Liver (tissue), 9 donors: ENCODE measurements around the gene ERBB4. TPM values are rescaled to one million over a fixed set of nuclear protein-coding genes. Genes with fewer than 3 reads are reported as not detected.

Experiments used
- DNase-seq: peaks from one replicate; pipeline ENCODE4 v3.0.0-alpha.2; 2017; ENCODE audit warnings: low spot score
- H3K27ac ChIP-seq, 2 donors: one replicate each; pipeline ENCODE4 v1.7.0; 2013; ENCODE audit warnings: inconsistent platforms in 2 of 2, low read length in 2 of 2, control low read depth in 1 of 2, low read depth in 1 of 2, mild to moderate bottlenecking in 1 of 2
- H3K27me3 ChIP-seq, 4 donors: one replicate each; pipeline versions ENCODE4 v1.6.1 to v1.7.0; 2013; ENCODE audit warnings: low read length in 3 of 4, inconsistent platforms in 1 of 4, mild to moderate bottlenecking in 1 of 4, moderate library complexity in 1 of 4; ENCODE audit not compliant: control insufficient read depth in 4 of 4, insufficient read depth in 4 of 4
- H3K36me3 ChIP-seq, 4 donors: one replicate each; pipeline versions ENCODE4 v1.6.1 to v1.7.0; 2013; ENCODE audit warnings: low read length in 3 of 4, mild to moderate bottlenecking in 3 of 4, low read depth in 1 of 4, moderate library complexity in 1 of 4; ENCODE audit not compliant: control insufficient read depth in 4 of 4, insufficient read depth in 3 of 4
- H3K4me1 ChIP-seq, 4 donors: one replicate each; pipeline versions ENCODE4 v1.6.1 to v1.7.0; 2013; ENCODE audit warnings: low read length in 3 of 4, mild to moderate bottlenecking in 3 of 4, moderate library complexity in 1 of 4; ENCODE audit not compliant: control insufficient read depth in 4 of 4, insufficient read depth in 4 of 4
- H3K4me3 ChIP-seq, 3 donors: one replicate each; pipeline versions ENCODE4 v1.6.1 to v1.7.0; 2013; ENCODE audit warnings: low read length in 3 of 3, control low read depth in 1 of 3, low read depth in 1 of 3, mild to moderate bottlenecking in 1 of 3
- H3K9ac ChIP-seq, 2 donors: one replicate each; pipeline ENCODE4 v1.7.0; 2013; ENCODE audit warnings: low read length in 2 of 2, mild to moderate bottlenecking in 2 of 2, moderate library complexity in 2 of 2, control low read depth in 1 of 2, low read depth in 1 of 2
- H3K9me3 ChIP-seq, 4 donors: one replicate each; pipeline versions ENCODE4 v1.6.1 to v1.7.0; 2013; ENCODE audit warnings: low read length in 3 of 4; ENCODE audit not compliant: control insufficient read depth in 4 of 4
- ATF3 ChIP-seq: IDR thresholded peaks from 2 replicates; pipeline ENCODE4 v1.6.1; 2016; ENCODE audit warnings: antibody characterized with exemption
- CTCF ChIP-seq: fragments of 150-350 bp; IDR thresholded peaks from 2 replicates; pipeline ENCODE4 v1.5.1; 2017; ENCODE audit warnings: improper control_type of control experiment, low read depth, low read length; ENCODE audit not compliant: missing input control
- EGR1 ChIP-seq, 2 donors: IDR thresholded peaks; 2 replicates each; pipeline ENCODE4 v1.6.1; 2016 to 2018; ENCODE audit warnings: antibody characterized with exemption in 2 of 2, low read depth in 2 of 2
- FOXA1 ChIP-seq: IDR thresholded peaks from 2 replicates; pipeline ENCODE4 v1.6.1; 2016; ENCODE audit warnings: antibody characterized with exemption
- FOXA2 ChIP-seq: IDR thresholded peaks from 2 replicates; pipeline ENCODE4 v1.6.1; 2016; ENCODE audit warnings: antibody characterized with exemption
- GABPA ChIP-seq, 2 donors: IDR thresholded peaks in 1 of 2; conservative IDR thresholded peaks in 1 of 2; 2 replicates each; pipeline ENCODE4 v1.6.1; 2016; ENCODE audit warnings: antibody characterized with exemption in 2 of 2, mild to moderate bottlenecking in 1 of 2, moderate library complexity in 1 of 2
- HNF4A ChIP-seq, 2 donors: conservative IDR thresholded peaks; 2 replicates each; pipeline ENCODE4 v1.6.1; 2016; ENCODE audit warnings: antibody characterized with exemption in 2 of 2, mild to moderate bottlenecking in 2 of 2
- HNF4G ChIP-seq: IDR thresholded peaks from 2 replicates; pipeline ENCODE4 v1.6.1; 2016; ENCODE audit warnings: antibody characterized with exemption
- JUND ChIP-seq, 2 donors: IDR thresholded peaks; 2 replicates each; pipeline ENCODE4 v1.6.1; 2016; ENCODE audit warnings: antibody characterized with exemption in 2 of 2
- MAX ChIP-seq: IDR thresholded peaks from 2 replicates; pipeline ENCODE4 v1.6.1; 2016; ENCODE audit warnings: antibody characterized with exemption
- NR2F2 ChIP-seq: IDR thresholded peaks from 2 replicates; pipeline ENCODE4 v1.6.1; 2016; ENCODE audit warnings: antibody characterized with exemption
- RAD21 ChIP-seq, 2 donors: IDR thresholded peaks; 2 replicates each; pipeline ENCODE4 v1.6.1; 2016; ENCODE audit warnings: antibody characterized with exemption in 2 of 2, mild to moderate bottlenecking in 2 of 2
- RXRA ChIP-seq, 2 donors: IDR thresholded peaks; 2 replicates each; pipeline ENCODE4 v1.6.1; 2017 to 2018; ENCODE audit warnings: antibody characterized with exemption in 2 of 2, mild to moderate bottlenecking in 1 of 2
- SP1 ChIP-seq: IDR thresholded peaks from 2 replicates; pipeline ENCODE4 v1.6.1; 2018; ENCODE audit warnings: antibody characterized with exemption, mild to moderate bottlenecking
- TAF1 ChIP-seq: conservative IDR thresholded peaks from 2 replicates; pipeline ENCODE4 v1.6.1; 2016; ENCODE audit warnings: antibody characterized with exemption, mild to moderate bottlenecking
- YY1 ChIP-seq: IDR thresholded peaks from 2 replicates; pipeline ENCODE4 v1.6.1; 2016; ENCODE audit warnings: antibody characterized with exemption, mild to moderate bottlenecking
- WGBS: extraction: QIAGEN DNeasy Blood & Tissue Kit; methylation state at CpG from one replicate; pipeline ENCODE4 v1.1.7; 2013; 5-methylcytosine and 5-hydroxymethylcytosine counted together
- polyA plus RNA-seq, 2 donors: library from polyadenylated mRNA; stranded (reverse) in 1 of 2; unstranded in 1 of 2; fragments of 200-250 nt in 1 of 2; fragments of >200 nt in 1 of 2; fragmentation: Nextera tagmentation in 1 of 2; extraction: Ambion mirVana in 1 of 2; gene quantifications; one replicate each; pipeline versions ENCODE4 v1.2.1 to v1.2.3, GENCODE V29; 2013 to 2015
- total RNA-seq, 2 donors: library from RNA; depleted of rRNA; stranded (reverse); fragments of >200 nt; gene quantifications; one replicate each; pipeline ENCODE4 v1.2.3, GENCODE V29; 2014
- TF ChIP-seq, protein P1 (sequence below): IDR thresholded peaks from 2 replicates; pipeline ENCODE4 v1.6.1; 2016; ENCODE audit warnings: antibody characterized with exemption
- TF ChIP-seq, protein P2 (sequence below): IDR thresholded peaks from 2 replicates; pipeline ENCODE4 v1.6.1; 2016; ENCODE audit warnings: antibody characterized with exemption, mild to moderate bottlenecking
- donor health status: healthy.
- donor health status: healthy.
- donor health status: healthy.
- donor health status: healthy.
- donor health status: healthy.

ERBB4 gene
- total and polyA plus RNA-seq, 4 donors, result 0.03 to 0.42 TPM; not detected in 2

GRCh38 chr2:211709389-211709788, 829.2 kb downstream of the ERBB4 start:
- Histone ChIP-seq H3K27me3 (no peaks in the 10 kb centered on the region), H3K4me1 (no peaks in the 10 kb centered on the region), H3K36me3 (no peaks in the 10 kb centered on the region), H3K4me3 (no peak overlapping the region), H3K9ac (no peak overlapping the region), H3K9me3 (no peaks in the 10 kb centered on the region), H3K27ac (no peak overlapping the region)
- no peak for DNase-seq
- WGBS, result 31% methylated on average over 1 of the region's 1 CpG
- TF ChIP-seq NR2F2 (no peak), EGR1 (IDR thresholded peaks at IDR 0.05; ENCODE audit: low read depth in 2 of 2) (no peak)
- TF ChIP-seq, protein P1, sequence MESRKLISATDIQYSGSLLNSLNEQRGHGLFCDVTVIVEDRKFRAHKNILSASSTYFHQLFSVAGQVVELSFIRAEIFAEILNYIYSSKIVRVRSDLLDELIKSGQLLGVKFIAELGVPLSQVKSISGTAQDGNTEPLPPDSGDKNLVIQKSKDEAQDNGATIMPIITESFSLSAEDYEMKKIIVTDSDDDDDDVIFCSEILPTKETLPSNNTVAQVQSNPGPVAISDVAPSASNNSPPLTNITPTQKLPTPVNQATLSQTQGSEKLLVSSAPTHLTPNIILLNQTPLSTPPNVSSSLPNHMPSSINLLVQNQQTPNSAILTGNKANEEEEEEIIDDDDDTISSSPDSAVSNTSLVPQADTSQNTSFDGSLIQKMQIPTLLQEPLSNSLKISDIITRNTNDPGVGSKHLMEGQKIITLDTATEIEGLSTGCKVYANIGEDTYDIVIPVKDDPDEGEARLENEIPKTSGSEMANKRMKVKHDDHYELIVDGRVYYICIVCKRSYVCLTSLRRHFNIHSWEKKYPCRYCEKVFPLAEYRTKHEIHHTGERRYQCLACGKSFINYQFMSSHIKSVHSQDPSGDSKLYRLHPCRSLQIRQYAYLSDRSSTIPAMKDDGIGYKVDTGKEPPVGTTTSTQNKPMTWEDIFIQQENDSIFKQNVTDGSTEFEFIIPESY, result no peak

DNA sequence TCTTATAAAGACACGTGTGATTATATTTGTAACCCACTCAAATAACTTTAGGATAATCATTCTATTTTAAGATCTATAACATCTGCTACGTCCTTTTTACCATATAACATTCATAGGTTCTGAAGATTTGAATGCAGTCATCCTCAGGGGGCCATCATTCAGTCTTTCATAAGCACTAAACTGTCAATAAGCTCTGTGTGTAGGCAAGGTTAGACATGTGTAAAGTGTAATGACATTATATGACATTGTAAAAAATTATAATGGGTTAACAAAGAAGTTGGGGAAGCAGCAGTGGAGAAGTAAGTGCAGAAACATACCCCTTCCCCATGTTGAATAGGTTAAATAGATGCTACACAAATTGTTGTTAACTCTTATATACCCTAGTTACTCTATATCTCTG, 845.9 kb downstream of the ERBB4 start:
- Histone ChIP-seq H3K4me3 (no peak overlapping the region), H3K9me3 (no peaks in the 10 kb centered on the region), H3K4me1 (no peaks in the 10 kb centered on the region), H3K27ac (no peak overlapping the region), H3K27me3 (no peaks in the 10 kb centered on the region), H3K9ac (no peak overlapping the region), H3K36me3 (no peaks in the 10 kb centered on the region)
- no peak for DNase-seq
- 56% methylated on average over 2 of the region's 2 CpGs for WGBS
- TF ChIP-seq HNF4A (conservative IDR thresholded peaks at IDR 0.05) (no peak), EGR1 (IDR thresholded peaks at IDR 0.05; ENCODE audit: low read depth in 2 of 2) (no peak), HNF4G (no peak), TAF1 (no peak), NR2F2 (no peak), ATF3 (no peak), JUND (IDR thresholded peaks at IDR 0.05) (no peak), FOXA1 (no peak), RXRA (IDR thresholded peaks at IDR 0.05) (no peak), RAD21 (IDR thresholded peaks at IDR 0.05) (no peak), FOXA2 (no peak), CTCF (no peak), GABPA (IDR thresholded peaks at IDR 0.05 in 1 of 2, conservative IDR thresholded peaks at IDR 0.05 in 1 of 2) (no peak), YY1 (no peak)

DNA sequence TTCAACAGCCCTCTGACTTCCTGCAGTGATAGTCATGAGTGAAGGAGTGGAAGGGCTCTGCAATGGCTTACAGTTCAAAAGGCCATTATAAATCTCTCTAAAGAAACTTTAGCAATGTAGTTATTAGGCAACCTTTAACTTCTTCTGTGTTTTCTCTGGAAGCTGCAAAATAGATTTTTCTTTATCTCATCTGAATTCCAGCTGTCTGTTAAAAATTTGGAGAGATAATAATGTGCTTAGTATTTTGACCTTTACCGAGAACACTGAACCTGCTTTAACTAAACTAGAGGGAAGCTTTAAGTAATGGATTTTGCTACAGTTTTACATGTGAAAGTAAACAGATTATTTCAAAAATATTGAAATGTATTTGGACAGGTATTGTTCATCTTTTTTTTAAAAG, 847.9 kb downstream of the ERBB4 start:
- WGBS, result 26% methylated on average over 1 of the region's 1 CpG
- DNase-seq, result no peak
- TF ChIP-seq RAD21 (IDR thresholded peaks at IDR 0.05) (no peak), FOXA2 (no peak), MAX (no peak), TAF1 (no peak), GABPA (IDR thresholded peaks at IDR 0.05 in 1 of 2, conservative IDR thresholded peaks at IDR 0.05 in 1 of 2) (no peak), ATF3 (no peak), FOXA1 (no peak), SP1 (no peak), RXRA (IDR thresholded peaks at IDR 0.05) (no peak), HNF4G (no peak), CTCF (no peak), NR2F2 (no peak)
- TF ChIP-seq, protein P2, sequence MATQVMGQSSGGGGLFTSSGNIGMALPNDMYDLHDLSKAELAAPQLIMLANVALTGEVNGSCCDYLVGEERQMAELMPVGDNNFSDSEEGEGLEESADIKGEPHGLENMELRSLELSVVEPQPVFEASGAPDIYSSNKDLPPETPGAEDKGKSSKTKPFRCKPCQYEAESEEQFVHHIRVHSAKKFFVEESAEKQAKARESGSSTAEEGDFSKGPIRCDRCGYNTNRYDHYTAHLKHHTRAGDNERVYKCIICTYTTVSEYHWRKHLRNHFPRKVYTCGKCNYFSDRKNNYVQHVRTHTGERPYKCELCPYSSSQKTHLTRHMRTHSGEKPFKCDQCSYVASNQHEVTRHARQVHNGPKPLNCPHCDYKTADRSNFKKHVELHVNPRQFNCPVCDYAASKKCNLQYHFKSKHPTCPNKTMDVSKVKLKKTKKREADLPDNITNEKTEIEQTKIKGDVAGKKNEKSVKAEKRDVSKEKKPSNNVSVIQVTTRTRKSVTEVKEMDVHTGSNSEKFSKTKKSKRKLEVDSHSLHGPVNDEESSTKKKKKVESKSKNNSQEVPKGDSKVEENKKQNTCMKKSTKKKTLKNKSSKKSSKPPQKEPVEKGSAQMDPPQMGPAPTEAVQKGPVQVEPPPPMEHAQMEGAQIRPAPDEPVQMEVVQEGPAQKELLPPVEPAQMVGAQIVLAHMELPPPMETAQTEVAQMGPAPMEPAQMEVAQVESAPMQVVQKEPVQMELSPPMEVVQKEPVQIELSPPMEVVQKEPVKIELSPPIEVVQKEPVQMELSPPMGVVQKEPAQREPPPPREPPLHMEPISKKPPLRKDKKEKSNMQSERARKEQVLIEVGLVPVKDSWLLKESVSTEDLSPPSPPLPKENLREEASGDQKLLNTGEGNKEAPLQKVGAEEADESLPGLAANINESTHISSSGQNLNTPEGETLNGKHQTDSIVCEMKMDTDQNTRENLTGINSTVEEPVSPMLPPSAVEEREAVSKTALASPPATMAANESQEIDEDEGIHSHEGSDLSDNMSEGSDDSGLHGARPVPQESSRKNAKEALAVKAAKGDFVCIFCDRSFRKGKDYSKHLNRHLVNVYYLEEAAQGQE, result no peak

More for the DNA sequence above, 847.9 kb downstream of the ERBB4 start:
- Histone ChIP-seq H3K27ac (no peak overlapping the region), H3K4me1 (no peaks in the 10 kb centered on the region), H3K27me3 (no peaks in the 10 kb centered on the region), H3K4me3 (no peak overlapping the region), H3K36me3 (no peaks in the 10 kb centered on the region), H3K9ac (no peak overlapping the region), H3K9me3 (no peaks in the 10 kb centered on the region)
